IPS-20b (cell line): ENCODE data around the gene GPR132.

Experiments used
- H3K27ac ChIP-seq: one replicate; pipeline ENCODE4 v1.5.1; 2013; ENCODE audit warnings: low read length
- H3K27me3 ChIP-seq: 2 replicates; pipeline ENCODE4 v1.6.1; 2013; ENCODE audit warnings: mild to moderate bottlenecking, low read length, inconsistent platforms; ENCODE audit not compliant: insufficient read depth
- H3K36me3 ChIP-seq: 2 replicates; pipeline ENCODE4 v1.6.1; 2013; ENCODE audit warnings: low read depth, mild to moderate bottlenecking, inconsistent platforms, low read length, moderate library complexity; ENCODE audit not compliant: insufficient read depth
- H3K4me1 ChIP-seq: 2 replicates; pipeline ENCODE4 v1.6.1; 2013; ENCODE audit warnings: mild to moderate bottlenecking, control low read depth, inconsistent platforms, low read length, moderate library complexity; ENCODE audit not compliant: insufficient read depth
- H3K4me3 ChIP-seq: 2 replicates; pipeline ENCODE4 v1.5.1; 2013; ENCODE audit warnings: mild to moderate bottlenecking, low read length, inconsistent platforms
- H3K9ac ChIP-seq: 2 replicates; pipeline ENCODE4 v1.6.1; 2013; ENCODE audit warnings: low read depth, mild to moderate bottlenecking, inconsistent platforms, low read length, moderate library complexity
- H3K9me3 ChIP-seq: 2 replicates; pipeline ENCODE4 v1.6.1; 2013; ENCODE audit warnings: mild to moderate bottlenecking, low read depth, low read length, inconsistent platforms; ENCODE audit not compliant: insufficient read depth

Gene GPR132

GRCh38 chr14:105089746-105090492 lies 24.7 kb upstream of the GPR132 start:
- H3K27ac ChIP-seq = no peak overlapping the region
- H3K4me1 ChIP-seq = no peaks in the 10 kb centered on the region; the same call in 1 of the 2 replicates
- H3K4me3 ChIP-seq = no peak overlapping the region
- no peak overlapping the region for H3K9ac ChIP-seq
- H3K9me3 ChIP-seq = no peaks in the 10 kb centered on the region
- H3K27me3 ChIP-seq = peaks cover 79% of the 10 kb centered on the region
- no peaks in the 10 kb centered on the region for H3K36me3 ChIP-seq

DNA sequence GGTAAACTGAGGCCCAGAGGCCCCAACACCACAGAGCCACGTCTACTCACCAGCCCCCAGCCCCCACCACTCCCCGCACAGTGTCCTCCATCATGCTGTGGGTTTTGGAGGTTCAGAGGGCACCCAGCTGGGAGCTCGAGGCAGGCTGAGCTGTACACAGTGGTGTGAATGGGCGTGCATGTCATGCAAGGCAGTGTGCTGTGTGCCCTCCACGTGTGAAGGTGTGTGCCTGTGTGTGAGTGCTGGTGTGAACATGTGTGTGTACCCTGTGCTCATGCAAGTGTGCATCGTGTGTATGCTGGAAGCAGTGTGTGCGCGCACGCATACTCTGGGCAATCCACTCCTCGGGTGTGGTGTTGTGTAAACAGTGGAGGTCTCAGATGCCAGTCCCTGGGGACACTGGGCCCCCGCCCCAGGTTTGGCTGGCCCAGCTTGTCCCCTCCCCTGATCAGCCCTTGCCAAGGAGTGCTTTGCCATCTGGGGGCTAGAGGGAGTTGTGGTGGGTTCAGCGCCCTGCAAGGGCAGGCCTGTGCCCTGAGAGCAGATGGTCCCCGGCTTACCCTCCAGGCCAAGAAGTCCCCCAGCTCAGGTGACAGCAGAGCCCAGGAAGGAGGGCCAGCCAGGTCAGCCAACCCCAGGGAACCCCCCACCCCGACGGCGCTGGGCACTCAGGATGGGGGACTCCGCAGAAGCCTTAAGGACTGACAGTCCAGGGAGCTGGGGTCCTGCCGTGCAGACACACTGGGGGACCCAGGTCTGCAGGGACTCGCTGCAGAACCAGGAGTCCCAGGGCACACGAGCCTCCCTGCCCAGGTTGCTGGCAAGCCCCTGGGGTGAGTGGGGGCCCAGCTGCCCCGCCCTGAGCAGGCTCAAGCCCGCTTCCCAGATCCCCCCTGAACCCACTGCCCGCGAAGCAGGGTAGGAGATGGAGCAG lies 23.8 kb upstream of the GPR132 start:
- H3K9me3 ChIP-seq = no peaks in the 10 kb centered on the region
- no peak overlapping the region for H3K27ac ChIP-seq
- H3K9ac ChIP-seq = no peak overlapping the region
- no peaks in the 10 kb centered on the region; the same call in 1 of the 2 replicates for H3K4me1 ChIP-seq
- no peak overlapping the region for H3K4me3 ChIP-seq
- peaks cover 79% of the 10 kb centered on the region for H3K27me3 ChIP-seq
- no peaks in the 10 kb centered on the region for H3K36me3 ChIP-seq

DNA sequence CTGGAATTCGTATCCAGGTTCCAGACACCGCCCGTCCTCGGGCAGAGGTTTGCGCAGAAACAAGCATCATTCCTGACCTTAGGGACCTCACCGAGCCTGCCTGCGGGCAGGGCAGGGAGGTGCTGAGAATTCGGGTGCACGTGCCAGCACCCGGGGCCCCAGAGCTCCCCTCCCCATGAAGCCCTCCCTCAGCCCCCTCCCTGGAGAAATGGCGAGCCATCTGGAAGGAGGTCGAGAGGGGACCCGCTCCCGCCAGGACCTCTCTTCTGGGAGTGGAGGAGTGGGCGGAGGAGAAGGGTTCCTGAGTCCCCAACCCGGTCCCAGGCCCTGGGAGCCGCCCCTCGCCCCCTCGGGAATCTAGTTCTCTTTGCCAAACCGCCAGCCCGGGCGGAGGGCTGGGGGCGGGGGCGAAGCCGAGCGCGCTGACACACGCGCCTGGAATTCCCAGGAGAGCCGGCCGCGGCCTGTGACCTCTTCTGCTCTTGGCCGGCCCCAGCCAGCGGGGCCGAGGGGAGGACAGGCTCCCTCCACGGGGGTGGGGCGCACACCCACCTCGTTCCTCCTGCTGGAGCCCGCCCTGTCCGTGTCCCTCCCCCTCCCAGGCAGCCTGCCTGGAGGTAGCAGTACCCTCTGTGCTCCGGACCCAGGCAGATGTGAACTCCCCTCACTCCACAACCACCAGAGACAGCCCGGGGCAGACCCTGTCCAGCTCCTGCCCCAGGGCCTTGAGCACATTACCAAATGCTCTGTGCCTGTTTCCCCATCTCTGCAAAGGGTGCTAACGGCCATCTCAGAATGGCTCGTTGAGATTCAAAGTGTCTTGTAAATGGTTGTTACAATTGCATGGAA lies 23.0 kb upstream of the GPR132 start:
- Histone ChIP-seq H3K9ac (no peak overlapping the region), H3K4me1 (no peaks in the 10 kb centered on the region; the same call in 1 of the 2 replicates), H3K27me3 (peaks cover 76% of the 10 kb centered on the region)

DNA sequence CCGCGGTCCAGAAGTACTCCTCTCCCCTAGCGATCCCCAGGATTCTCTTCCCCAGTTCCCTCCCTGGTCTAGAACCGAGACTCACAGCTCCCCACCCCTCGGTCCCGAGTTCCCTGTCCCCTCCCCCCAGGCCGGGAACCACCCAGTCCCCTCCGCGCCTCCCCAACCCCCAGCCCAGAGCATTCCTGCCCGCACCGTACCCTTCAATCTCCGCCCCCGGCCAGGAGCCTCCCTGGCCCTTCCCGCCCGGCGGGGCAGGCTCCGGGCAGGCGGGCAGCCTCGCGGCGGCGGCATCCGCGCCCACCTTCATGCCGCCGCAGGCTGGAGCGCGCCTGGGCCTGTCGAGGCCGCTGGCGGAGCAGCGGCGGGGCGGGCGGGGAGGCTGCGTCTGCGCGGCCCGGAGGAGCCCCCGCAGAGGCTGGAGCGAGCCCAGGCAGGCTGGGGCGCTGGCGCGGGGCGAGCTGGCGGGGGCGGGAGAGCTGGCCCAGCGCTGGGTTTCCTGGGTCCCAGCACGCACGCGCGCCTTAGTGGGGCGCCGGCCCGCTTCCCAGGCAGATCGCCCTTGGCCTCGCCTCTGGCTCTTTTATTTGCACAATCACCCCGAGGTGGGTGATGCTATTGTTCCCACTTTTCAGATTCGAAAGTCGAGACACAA lies 22.2 kb upstream of the GPR132 start:
- no peaks in the 10 kb centered on the region for H3K9me3 ChIP-seq
- peak overlapping the region; percentile 41; the same call in 1 of the 2 replicates for H3K9ac ChIP-seq
- peaks cover 69% of the 10 kb centered on the region for H3K27me3 ChIP-seq
- H3K36me3 ChIP-seq = no peaks in the 10 kb centered on the region
- no peaks in the 10 kb centered on the region; the same call in 1 of the 2 replicates for H3K4me1 ChIP-seq
- H3K27ac ChIP-seq = no peak overlapping the region
- H3K4me3 ChIP-seq = peak overlapping the region; percentile 61; the same call in 1 of the 2 replicates

More for the DNA sequence above, 23.0 kb upstream of the GPR132 start:
- Histone ChIP-seq H3K9me3 (no peaks in the 10 kb centered on the region), H3K36me3 (no peaks in the 10 kb centered on the region), H3K4me3 (peak overlapping the region; percentile 61; the same call in 1 of the 2 replicates), H3K27ac (no peak overlapping the region)

DNA sequence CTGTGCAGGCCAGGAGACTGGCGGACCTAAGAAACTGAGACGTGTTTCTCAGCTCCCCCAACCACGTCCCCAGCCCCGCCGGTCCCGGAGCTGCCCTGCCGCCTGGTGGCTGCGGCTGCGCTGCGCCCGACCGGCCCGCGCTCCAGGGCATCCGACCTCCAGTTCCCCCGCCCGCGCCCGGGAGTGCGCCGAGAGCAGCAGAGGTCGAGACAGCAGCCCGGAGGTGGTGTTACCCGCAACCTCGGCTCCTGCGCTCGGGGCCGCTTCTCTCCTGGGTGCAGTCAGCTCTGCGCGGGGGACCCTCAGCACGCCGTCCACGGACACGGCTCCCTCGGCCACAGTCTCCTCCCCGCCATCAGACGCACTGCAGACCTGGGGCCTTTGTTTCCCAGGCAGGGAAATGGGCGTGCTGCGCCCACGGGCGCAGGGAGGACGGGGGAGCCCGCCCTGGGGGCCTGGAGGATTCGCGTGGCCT lies 21.6 kb upstream of the GPR132 start:
- Histone ChIP-seq H3K9me3 (no peaks in the 10 kb centered on the region), H3K9ac (peak overlapping the region; percentile 41; the same call in 1 of the 2 replicates), H3K27ac (no peak overlapping the region), H3K4me1 (no peaks in the 10 kb centered on the region; the same call in 1 of the 2 replicates), H3K36me3 (no peaks in the 10 kb centered on the region), H3K27me3 (peaks cover 64% of the 10 kb centered on the region), H3K4me3 (peak overlapping the region; percentile 61; the same call in 1 of the 2 replicates)

DNA sequence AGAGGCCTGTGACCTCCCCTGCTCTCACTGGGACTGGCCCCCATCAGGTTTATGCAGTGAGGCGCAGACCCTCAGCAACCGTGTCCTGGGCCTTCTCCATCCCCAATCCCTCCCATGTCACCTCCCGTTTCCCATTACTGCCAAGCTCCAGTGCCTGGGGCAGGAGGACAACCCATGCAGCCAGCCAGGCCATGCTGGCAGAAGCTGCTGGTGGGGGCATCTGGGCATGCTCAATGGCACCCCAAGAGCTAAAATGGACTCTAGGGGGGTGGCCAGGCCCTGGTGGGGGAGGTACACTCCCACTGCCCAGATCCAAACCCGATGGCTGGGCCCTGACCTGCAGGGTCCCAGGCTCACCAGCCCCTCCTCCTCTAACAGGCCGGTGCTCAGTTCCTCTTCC lies 20.5 kb upstream of the GPR132 start:
- H3K4me3 ChIP-seq = no peak overlapping the region
- H3K4me1 ChIP-seq = no peaks in the 10 kb centered on the region; the same call in 1 of the 2 replicates
- H3K36me3 ChIP-seq = no peaks in the 10 kb centered on the region
- H3K27ac ChIP-seq = no peak overlapping the region
- H3K9me3 ChIP-seq = no peaks in the 10 kb centered on the region
- peaks cover 64% of the 10 kb centered on the region for H3K27me3 ChIP-seq
- no peak overlapping the region for H3K9ac ChIP-seq

GRCh38 chr14:105084741-105085571 lies 19.7 kb upstream of the GPR132 start:
- Histone ChIP-seq H3K4me3 (no peak overlapping the region), H3K36me3 (no peaks in the 10 kb centered on the region), H3K9ac (no peak overlapping the region), H3K9me3 (peaks cover 4% of the 10 kb centered on the region; the same call in 1 of the 2 replicates), H3K27me3 (peaks cover 63% of the 10 kb centered on the region), H3K27ac (no peak overlapping the region), H3K4me1 (no peaks in the 10 kb centered on the region; the same call in 1 of the 2 replicates)

DNA sequence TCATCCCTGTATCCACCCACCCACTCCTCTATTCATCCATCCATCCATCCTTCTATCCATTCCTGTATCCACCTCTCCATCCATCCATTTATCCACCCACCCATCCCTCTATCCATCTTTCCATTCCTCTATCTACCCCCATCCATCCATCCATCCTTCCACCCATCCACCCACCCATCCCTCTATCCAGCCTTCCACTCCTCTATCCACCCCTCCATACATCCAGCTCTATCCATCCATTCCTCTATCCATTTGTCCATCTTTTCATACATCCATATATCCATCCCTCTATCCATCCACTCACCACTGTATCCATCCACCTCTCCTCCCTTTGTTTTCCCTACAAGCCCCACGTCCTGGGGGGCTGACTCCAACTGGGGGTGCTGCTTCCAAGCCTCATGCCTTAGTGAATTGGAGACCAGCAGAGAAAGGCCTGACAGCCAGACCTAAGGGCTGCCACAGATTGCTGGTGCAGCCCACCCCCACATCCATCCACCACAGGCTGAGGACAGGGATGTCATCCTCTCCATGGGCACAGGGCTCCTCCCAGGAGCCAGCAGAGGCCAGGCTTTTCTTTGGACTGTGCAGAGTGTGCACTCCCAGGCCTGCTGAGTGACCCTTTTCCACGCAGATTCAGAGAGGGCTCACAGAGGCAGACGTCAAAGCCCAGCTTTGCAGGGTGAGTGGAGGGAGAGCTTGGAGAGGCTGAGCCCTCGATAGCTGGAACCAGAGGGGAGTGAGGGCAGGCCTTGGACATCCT lies 18.9 kb upstream of the GPR132 start:
- H3K9ac ChIP-seq = no peak overlapping the region
- no peaks in the 10 kb centered on the region for H3K36me3 ChIP-seq
- no peak overlapping the region for H3K27ac ChIP-seq
- peaks cover 5% of the 10 kb centered on the region; the same call in 1 of the 2 replicates for H3K9me3 ChIP-seq
- no peaks in the 10 kb centered on the region; the same call in 1 of the 2 replicates for H3K4me1 ChIP-seq
- H3K27me3 ChIP-seq = peaks cover 55% of the 10 kb centered on the region
- no peak overlapping the region for H3K4me3 ChIP-seq

DNA sequence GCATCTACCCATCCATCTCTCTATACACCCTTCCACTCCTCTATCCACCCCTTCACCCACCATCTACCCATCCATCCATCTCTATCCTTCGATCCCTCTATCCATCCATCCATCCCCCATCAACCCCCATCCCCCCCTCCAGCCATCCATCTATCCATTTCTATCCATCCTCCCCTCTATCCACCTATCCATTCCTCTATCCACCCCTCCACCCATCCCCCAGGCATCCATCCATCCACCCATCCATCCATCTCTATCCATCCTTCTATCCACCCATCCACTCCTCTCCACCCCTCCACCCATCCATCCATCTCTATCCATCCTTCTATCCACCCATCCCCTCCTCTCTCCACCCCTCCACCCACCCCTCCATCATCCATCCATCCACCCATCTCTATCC lies 17.5 kb upstream of the GPR132 start:
- H3K4me3 ChIP-seq = no peak overlapping the region
- no peaks in the 10 kb centered on the region; the same call in 1 of the 2 replicates for H3K4me1 ChIP-seq

More for the DNA sequence above, 17.5 kb upstream of the GPR132 start:
- peaks cover 5% of the 10 kb centered on the region; the same call in 1 of the 2 replicates for H3K9me3 ChIP-seq
- H3K27me3 ChIP-seq = peaks cover 41% of the 10 kb centered on the region
- no peaks in the 10 kb centered on the region for H3K36me3 ChIP-seq
- no peak overlapping the region for H3K9ac ChIP-seq
- no peak overlapping the region for H3K27ac ChIP-seq
